ENCODE measurements around the gene GPR4. TPM values are rescaled to one million over a fixed set of nuclear protein-coding genes. Genes with fewer than 3 reads are reported as not detected.

The GPR4 gene
- total RNA-seq, 3 donors from 2014 or later = 1.1 to 8.8 (median 1.2) TPM

DNA sequence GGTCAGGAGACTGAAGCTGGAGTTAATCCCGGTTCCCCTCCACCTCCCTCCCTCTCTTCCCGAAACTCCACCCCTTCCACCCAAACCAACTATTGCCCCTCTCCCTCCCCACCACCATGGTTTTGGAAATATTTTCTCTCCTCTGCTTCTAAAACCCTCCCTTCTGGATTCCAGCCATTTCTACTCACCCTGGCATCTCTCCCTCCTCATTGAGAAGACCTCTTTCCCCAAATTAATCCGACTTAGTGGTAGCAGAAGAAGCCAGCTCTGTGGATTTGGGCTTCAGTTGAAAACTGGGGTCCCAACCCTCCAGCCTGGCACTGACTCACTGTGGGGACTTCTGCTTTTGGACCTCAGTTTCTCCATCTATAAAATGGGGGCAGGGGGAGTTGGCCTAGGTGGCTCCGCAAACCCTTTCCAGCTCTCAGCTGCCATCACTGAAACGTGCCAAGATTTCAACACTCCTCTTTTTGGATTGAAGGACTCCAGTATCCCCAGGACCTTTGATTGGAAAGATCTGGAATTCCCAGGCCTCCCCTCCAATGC, 1.6 kb downstream of the GPR4 start:
- intact Hi-C loops (cut with DNase I; ENCODE audit: low total_unique reads) = no loop called here
- Histone ChIP-seq H3K4me3 (peak overlapping the region in 2 of 3 donors; percentile 47 to 62), H3K27me3 (peaks cover 0 to 60% of the 10 kb centered on the region in 2 donors), H3K36me3 (no peaks in the 10 kb centered on the region), H3K4me1 (no peaks in the 10 kb centered on the region), H3K27ac (peak overlapping the region in 1 of 2 donors; percentile 68), H3K9me3 (no peaks in the 10 kb centered on the region)
- TF ChIP-seq POLR2AphosphoS5 (IDR thresholded peaks at IDR 0.05) (no peak), CTCF (IDR thresholded peaks at IDR 0.05) (no peak), POLR2A (IDR thresholded peaks at IDR 0.05) (no peak)
- no peak for DNase-seq (ENCODE audit: low spot score in 2 of 2)

DNA sequence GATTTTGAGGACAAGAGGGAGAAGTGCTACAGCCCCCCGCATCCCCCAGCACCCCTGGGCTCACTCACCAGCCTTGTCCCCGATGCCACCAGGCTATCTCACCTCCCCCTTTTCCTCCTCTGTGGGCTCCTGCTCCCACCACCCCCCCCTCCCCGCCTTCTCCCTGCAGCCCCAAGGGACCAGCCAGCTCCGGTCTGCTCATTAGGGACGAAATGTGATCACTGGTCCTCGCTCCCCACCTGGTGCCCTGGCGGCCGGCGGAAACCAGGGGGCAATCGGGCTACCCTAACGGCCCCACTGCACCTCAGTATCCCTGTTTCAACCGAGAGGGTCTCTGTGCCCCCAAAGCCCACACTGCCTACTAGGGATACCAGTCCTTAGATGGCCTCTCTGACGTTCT, 2.7 kb downstream of the GPR4 start:
- H3K9me3 ChIP-seq = no peaks in the 10 kb centered on the region
- intact Hi-C loops (cut with DNase I; ENCODE audit: low total_unique reads) = loop anchor here (5.0 kb wide), 1 partner anchor 43 kb away; no protein-coding TSS in a partner anchor
- TF ChIP-seq CTCF (IDR thresholded peaks at IDR 0.05) = no peak
- no peak for DNase-seq (ENCODE audit: low spot score in 2 of 2)
- peak overlapping the region in 1 of 3 donors; percentile 54 for H3K4me3 ChIP-seq
- H3K27me3 ChIP-seq = peaks cover 0 to 60% of the 10 kb centered on the region in 2 donors
- no peaks in the 10 kb centered on the region for H3K4me1 ChIP-seq
- H3K27ac ChIP-seq = peak overlapping the region in 1 of 2 donors; percentile 13
- no peaks in the 10 kb centered on the region for H3K36me3 ChIP-seq

DNA sequence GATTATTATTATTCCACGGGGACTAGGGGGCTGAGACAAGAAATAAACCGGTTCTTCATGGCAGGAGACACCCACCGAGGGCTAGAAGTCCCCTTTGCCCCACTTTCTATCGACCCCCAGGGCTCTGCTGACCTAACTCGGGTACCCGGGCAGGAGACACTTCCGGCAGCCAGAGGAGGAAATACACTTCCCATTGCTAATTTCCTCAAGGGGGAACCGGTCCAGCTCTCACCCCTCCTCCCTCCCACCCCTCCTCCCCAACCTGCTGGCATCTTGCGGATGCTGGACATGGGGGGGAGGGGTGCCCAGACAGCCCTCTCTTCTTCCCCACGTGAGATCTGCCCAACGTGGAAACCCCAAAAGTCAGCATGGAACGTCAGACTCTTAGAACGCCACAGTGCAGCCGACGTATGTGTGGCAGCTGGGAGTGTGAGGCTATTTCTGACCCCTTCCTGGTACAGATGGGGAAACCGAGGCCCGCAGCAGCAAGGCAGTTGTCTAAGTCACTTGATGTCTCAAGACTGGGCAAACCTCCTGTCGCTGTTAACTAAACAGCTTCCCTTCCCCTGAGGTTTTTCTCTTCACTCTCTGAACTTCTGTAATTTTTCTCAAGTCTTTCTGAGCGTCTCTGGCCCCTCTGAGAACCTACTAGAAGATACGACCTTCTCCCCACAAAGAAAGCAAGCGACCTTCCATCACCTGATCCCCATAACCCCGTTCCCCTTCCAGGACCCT, 3.6 kb downstream of the GPR4 start:
- Histone ChIP-seq H3K9me3 (no peaks in the 10 kb centered on the region), H3K27ac (peak overlapping the region in 1 of 2 donors; percentile 48), H3K27me3 (peaks cover 0 to 60% of the 10 kb centered on the region in 2 donors)

GRCh38 chr19:45597425-45598111, 4.4 kb downstream of the GPR4 start:
- no peak for TF ChIP-seq POLR2A (IDR thresholded peaks at IDR 0.05)
- TF ChIP-seq POLR2AphosphoS5 (IDR thresholded peaks at IDR 0.05) = peak in 1 of 3 donors; percentile 35
- no peak for TF ChIP-seq CTCF (IDR thresholded peaks at IDR 0.05)
- H3K9me3 ChIP-seq = no peaks in the 10 kb centered on the region
- peaks cover 0 to 51% of the 10 kb centered on the region in 2 donors for H3K27me3 ChIP-seq
- no peaks in the 10 kb centered on the region for H3K4me1 ChIP-seq
- H3K27ac ChIP-seq = peak overlapping the region in 1 of 2 donors; percentile 48
- H3K4me3 ChIP-seq = peak overlapping the region in 1 of 3 donors; percentile 54
- no peak for DNase-seq (ENCODE audit: low spot score in 2 of 2)
- intact Hi-C loops (cut with DNase I; ENCODE audit: low total_unique reads) = loop anchor here (5.0 kb wide), 1 partner anchor 45 kb away; no protein-coding TSS in a partner anchor
- no peaks in the 10 kb centered on the region for H3K36me3 ChIP-seq

More for the DNA sequence above, 3.6 kb downstream of the GPR4 start:
- TF ChIP-seq CTCF (IDR thresholded peaks at IDR 0.05) (no peak), POLR2AphosphoS5 (IDR thresholded peaks at IDR 0.05) (no peak), POLR2A (IDR thresholded peaks at IDR 0.05) (no peak)
- Histone ChIP-seq H3K4me1 (no peaks in the 10 kb centered on the region), H3K4me3 (peak overlapping the region in 1 of 3 donors; percentile 54), H3K36me3 (no peaks in the 10 kb centered on the region)
- intact Hi-C loops (cut with DNase I; ENCODE audit: low total_unique reads) = loop anchor here (5.0 kb wide), 1 partner anchor 44 kb away; no protein-coding TSS in a partner anchor
- no peak for DNase-seq (ENCODE audit: low spot score in 2 of 2)

Data from breast epithelium (tissue), 4 donors.